SU-DHL-6 (cell line): Measurements from ENCODE around the gene CHERP.

ENCODE experiments used
- H2AFZ ChIP-seq: fragments of 200-600 bp; sonication (generic); 2 replicates; pipeline ENCODE4 v1.6.1; 2014; ENCODE audit warnings: low read depth, mild to moderate bottlenecking, moderate library complexity, mixed read lengths, antibody characterized with exemption, low read length; ENCODE audit not compliant: severe bottlenecking
- H3F3A ChIP-seq: fragments of 200-600 bp; shearing (Covaris generic); 2 replicates; pipeline ENCODE4 v1.6.0; 2016; ENCODE audit warnings: antibody characterized with exemption, mild to moderate bottlenecking; ENCODE audit not compliant: insufficient read depth
- H3K27ac ChIP-seq: fragments of 200-600 bp; sonication (generic); 2 replicates; pipeline ENCODE4 v1.5.1; 2016; ENCODE audit warnings: low read depth, mild to moderate bottlenecking, low read length, moderate library complexity, mixed read lengths
- H3K27me3 ChIP-seq: fragments of 200-600 bp; sonication (generic), shearing (Covaris generic); 2 replicates; pipeline ENCODE4 v1.6.0; 2014; ENCODE audit warnings: mild to moderate bottlenecking, low read length
- H3K36me3 ChIP-seq: fragments of 200-600 bp; sonication (generic); 2 replicates; pipeline ENCODE4 v1.6.1; 2014; ENCODE audit warnings: mild to moderate bottlenecking, low read length, mixed read lengths
- H3K4me2 ChIP-seq: fragments of 300-600, 200-600 bp; shearing (Covaris generic), sonication (generic); 2 replicates; pipeline ENCODE4 v1.6.0; 2014; ENCODE audit warnings: low read length, low read depth, mild to moderate bottlenecking; ENCODE audit not compliant: poor library complexity, severe bottlenecking
- H3K4me3 ChIP-seq: fragments of 200-600 bp; sonication (generic); 2 replicates; pipeline ENCODE4 v1.5.1; 2014; ENCODE audit warnings: antibody characterized with exemption, low read length, mild to moderate bottlenecking, mixed read lengths; ENCODE audit not compliant: insufficient read depth, poor library complexity, severe bottlenecking
- H3K79me2 ChIP-seq: fragments of 200-600 bp; sonication (generic); 2 replicates; pipeline ENCODE4 v1.6.1; 2014; ENCODE audit warnings: mild to moderate bottlenecking, low read length, moderate library complexity; ENCODE audit not compliant: insufficient read depth
- H3K9ac ChIP-seq: fragments of 200-600 bp; sonication (generic); 2 replicates; pipeline ENCODE4 v1.7.0; 2014; ENCODE audit warnings: mild to moderate bottlenecking, low read length
- H3K9me2 ChIP-seq: fragments of 200-600 bp; sonication (generic); replicated peaks from 2 replicates; pipeline ENCODE4 v1.6.1; 2014; ENCODE audit warnings: low read length; ENCODE audit not compliant: insufficient read depth
- H3K9me3 ChIP-seq: fragments of 200-600 bp; sonication (generic); 2 replicates; pipeline ENCODE4 v1.6.1; 2014; ENCODE audit warnings: low read length, mixed read lengths; ENCODE audit not compliant: insufficient read depth
- H4K20me1 ChIP-seq: fragments of 200-600 bp; sonication (generic); 2 replicates; pipeline ENCODE4 v1.6.1; 2014; ENCODE audit warnings: low read depth, mild to moderate bottlenecking, antibody characterized with exemption, low read length, moderate library complexity, mixed read lengths
- EZH2phosphoT487 ChIP-seq: fragments of 200-600 bp; sonication (generic), shearing (Covaris generic); conservative IDR thresholded peaks from 2 replicates; pipeline ENCODE4 v1.6.1; 2018; ENCODE audit warnings: mild to moderate bottlenecking, antibody characterized with exemption, low read length, moderate library complexity, mixed read lengths
- TF ChIP-seq, protein P1 (sequence below): fragments of 200-600 bp; sonication (generic); IDR thresholded peaks from one replicate; pipeline ENCODE4 v1.5.1; 2017; ENCODE audit warnings: antibody characterized with exemption, mild to moderate bottlenecking, low read length, moderate library complexity; ENCODE audit not compliant: insufficient read depth, poor library complexity, severe bottlenecking

Gene CHERP

DNA sequence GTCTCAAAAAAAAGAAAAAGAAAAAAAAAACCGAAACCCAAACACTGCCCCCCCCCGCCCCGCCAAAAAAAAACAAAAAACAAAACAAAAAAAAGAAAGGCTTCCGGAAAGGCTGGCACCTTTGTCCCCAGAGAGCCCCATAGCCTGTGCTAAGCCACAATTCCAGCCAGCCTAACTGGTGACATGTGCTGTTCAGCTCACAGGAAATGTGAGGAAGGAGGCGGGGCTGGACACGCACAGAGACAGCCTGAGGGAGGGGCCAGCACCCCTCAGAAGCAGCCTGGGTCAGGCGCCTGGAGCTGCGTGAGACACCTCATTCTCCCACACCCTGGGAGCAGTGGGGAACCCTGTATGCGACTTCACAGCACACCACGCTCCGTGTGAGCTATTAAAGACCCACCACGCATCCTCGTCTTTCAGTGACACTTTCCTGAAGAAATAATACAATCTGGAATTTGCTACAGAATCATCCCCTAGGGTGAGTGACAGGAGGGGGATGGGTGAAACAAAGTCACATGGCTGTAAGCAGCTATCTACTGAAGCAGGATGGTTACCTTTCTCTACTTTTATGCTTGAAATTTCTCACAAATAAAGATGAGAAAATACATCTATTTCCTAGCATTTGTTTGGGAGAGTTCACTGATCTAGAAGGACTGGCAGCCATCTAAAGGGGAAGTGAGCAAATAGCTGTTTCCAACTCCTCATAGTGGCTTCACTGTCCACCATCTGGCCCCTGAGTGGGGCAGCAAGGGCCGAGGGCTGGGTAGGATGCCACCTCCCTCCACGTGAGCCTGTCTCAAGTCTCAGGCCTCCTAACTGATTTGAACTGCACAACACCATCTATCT is 42.2 kb upstream of the CHERP start:
- Histone ChIP-seq H3K9me2 (no peaks in the 10 kb centered on the region), H3K9me3 (no peaks in the 10 kb centered on the region), H3K27me3 (no peaks in the 10 kb centered on the region), H3K4me3 (peak overlapping the region; percentile 69), H3F3A (peaks cover 50% of the 10 kb centered on the region), H3K36me3 (no peaks in the 10 kb centered on the region), H3K4me2 (peak overlapping the region; percentile 91), H4K20me1 (no peaks in the 10 kb centered on the region), H3K27ac (peak overlapping the region; percentile 98), H2AFZ (no peak overlapping the region), H3K9ac (peak overlapping the region; percentile 79), H3K79me2 (peaks cover 74% of the 10 kb centered on the region)
- TF ChIP-seq, protein P1, sequence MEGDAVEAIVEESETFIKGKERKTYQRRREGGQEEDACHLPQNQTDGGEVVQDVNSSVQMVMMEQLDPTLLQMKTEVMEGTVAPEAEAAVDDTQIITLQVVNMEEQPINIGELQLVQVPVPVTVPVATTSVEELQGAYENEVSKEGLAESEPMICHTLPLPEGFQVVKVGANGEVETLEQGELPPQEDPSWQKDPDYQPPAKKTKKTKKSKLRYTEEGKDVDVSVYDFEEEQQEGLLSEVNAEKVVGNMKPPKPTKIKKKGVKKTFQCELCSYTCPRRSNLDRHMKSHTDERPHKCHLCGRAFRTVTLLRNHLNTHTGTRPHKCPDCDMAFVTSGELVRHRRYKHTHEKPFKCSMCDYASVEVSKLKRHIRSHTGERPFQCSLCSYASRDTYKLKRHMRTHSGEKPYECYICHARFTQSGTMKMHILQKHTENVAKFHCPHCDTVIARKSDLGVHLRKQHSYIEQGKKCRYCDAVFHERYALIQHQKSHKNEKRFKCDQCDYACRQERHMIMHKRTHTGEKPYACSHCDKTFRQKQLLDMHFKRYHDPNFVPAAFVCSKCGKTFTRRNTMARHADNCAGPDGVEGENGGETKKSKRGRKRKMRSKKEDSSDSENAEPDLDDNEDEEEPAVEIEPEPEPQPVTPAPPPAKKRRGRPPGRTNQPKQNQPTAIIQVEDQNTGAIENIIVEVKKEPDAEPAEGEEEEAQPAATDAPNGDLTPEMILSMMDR = no peak
- TF ChIP-seq EZH2phosphoT487 = no peak

DNA sequence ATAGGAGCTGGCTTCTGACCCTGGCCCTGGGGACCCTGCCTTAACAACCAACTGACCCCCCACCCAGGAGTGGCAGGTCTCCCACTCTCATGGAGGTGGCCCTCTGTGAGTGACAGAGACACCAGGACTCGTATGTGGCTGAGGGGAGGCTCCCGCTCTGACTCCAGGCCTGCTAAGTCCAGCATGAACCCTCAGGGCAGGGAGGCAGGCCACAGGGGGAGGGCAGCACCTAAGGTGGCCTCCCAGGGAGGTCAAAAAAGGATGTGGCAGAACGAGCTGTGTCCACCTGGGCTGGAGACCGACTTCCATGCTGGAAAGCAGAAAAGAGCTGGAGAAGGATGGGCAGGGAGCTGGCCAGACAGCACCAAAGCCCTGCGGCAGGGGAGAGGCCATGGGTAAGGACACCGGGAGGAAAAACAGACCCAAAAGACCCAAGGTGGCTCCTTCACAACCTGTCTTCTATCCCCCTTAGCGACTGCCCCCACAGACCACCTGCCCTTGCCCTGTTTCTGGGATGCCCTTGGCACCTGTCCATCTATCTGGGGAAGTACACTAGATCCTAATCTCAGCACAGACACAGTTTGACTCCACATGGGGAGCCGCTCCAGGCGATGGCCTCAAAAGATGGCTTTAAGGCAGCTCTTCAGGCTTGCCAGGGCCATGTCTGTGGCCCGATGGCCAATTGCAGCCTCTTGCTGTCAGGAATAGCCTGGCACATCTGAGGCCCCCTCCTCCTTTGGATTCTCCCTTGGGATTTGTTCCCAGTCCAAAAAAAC is 40.4 kb upstream of the CHERP start:
- Histone ChIP-seq H3K9me3 (no peaks in the 10 kb centered on the region), H4K20me1 (no peaks in the 10 kb centered on the region), H3K4me2 (peak overlapping the region; percentile 91), H3K9ac (peak overlapping the region; percentile 79; the same call in 1 of the 2 replicates), H3K27me3 (no peaks in the 10 kb centered on the region), H3K79me2 (peaks cover 78% of the 10 kb centered on the region), H3K9me2 (no peaks in the 10 kb centered on the region), H3K4me3 (no peak overlapping the region), H3K36me3 (no peaks in the 10 kb centered on the region), H2AFZ (no peak overlapping the region), H3F3A (peaks cover 33% of the 10 kb centered on the region), H3K27ac (peak overlapping the region; percentile 98)
- TF ChIP-seq, protein P1 = no peak

DNA sequence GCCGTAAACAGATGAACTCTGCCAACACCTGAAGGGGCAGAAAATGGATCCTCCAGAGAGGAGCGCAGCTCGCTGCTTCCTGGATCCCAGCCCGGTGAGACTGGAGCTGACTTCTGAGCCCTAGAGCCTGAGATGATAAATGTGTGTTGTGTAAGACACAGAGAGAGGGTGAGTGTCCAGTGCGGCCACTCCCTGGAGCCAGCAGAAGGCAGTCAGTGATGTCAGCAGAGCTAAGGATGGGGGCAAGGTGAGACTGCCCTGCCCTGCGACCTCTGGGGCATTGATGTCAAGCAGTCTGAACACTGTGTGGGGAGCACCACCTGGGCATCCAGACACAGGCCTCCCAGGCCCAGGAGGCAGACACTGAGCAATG is 39.7 kb upstream of the CHERP start:
- no peaks in the 10 kb centered on the region for H3K9me2 ChIP-seq
- no peak overlapping the region for H3K4me3 ChIP-seq
- peaks cover 85% of the 10 kb centered on the region for H3K79me2 ChIP-seq
- peak overlapping the region; percentile 25; the same call in 1 of the 2 replicates for H3K9ac ChIP-seq
- H4K20me1 ChIP-seq = no peaks in the 10 kb centered on the region
- peak overlapping the region; percentile 28 for H3K4me2 ChIP-seq
- TF ChIP-seq, protein P1 = no peak
- TF ChIP-seq EZH2phosphoT487 = no peak
- H3K27ac ChIP-seq = peak overlapping the region; percentile 98
- H3K9me3 ChIP-seq = no peaks in the 10 kb centered on the region
- peaks cover 26% of the 10 kb centered on the region for H3F3A ChIP-seq
- H2AFZ ChIP-seq = no peak overlapping the region
- H3K27me3 ChIP-seq = no peaks in the 10 kb centered on the region
- H3K36me3 ChIP-seq = no peaks in the 10 kb centered on the region
